PFSK-1 (cell line): ENCODE results near the gene EFNA2.

ENCODE experiments used
- FOXP2 ChIP-seq: optimal IDR thresholded peaks from 2 replicates; pipeline ENCODE3; 2011; ENCODE audit warnings: borderline replicate concordance, control low read depth, inconsistent platforms; ENCODE audit not compliant: insufficient read depth; ENCODE audit errors: extremely low read length, extremely low read depth
- POLR2AphosphoS5 ChIP-seq: IDR thresholded peaks from 2 replicates; pipeline ENCODE4 v1.6.1; 2012; ENCODE audit warnings: low read depth, mild to moderate bottlenecking, control low read depth, low read length, moderate library complexity
- REST ChIP-seq, 2 experiments: IDR thresholded peaks; 2 replicates each; pipeline versions ENCODE4 v1.6.1 to v1.8.0; 2011 to 2012; ENCODE audit warnings: low read depth in 2 of 2, low read length in 2 of 2, control low read depth in 1 of 2, inconsistent platforms in 1 of 2, mild to moderate bottlenecking in 1 of 2, moderate library complexity in 1 of 2; ENCODE audit not compliant: insufficient read depth in 1 of 2
- SIN3A ChIP-seq: IDR thresholded peaks from 2 replicates; pipeline ENCODE4 v1.6.1; 2012; ENCODE audit warnings: mild to moderate bottlenecking, low read length, moderate library complexity, borderline replicate concordance; ENCODE audit not compliant: insufficient read depth
- TAF1 ChIP-seq: IDR thresholded peaks from 2 replicates; pipeline ENCODE4 v1.6.1; 2012; ENCODE audit warnings: low read length, control low read depth, borderline replicate concordance; ENCODE audit not compliant: insufficient read depth

Gene EFNA2

GRCh38 chr19:1300744-1301490 is 15.2 kb downstream of the EFNA2 start:
- TF ChIP-seq SIN3A (no peak), FOXP2 (no peak)

DNA sequence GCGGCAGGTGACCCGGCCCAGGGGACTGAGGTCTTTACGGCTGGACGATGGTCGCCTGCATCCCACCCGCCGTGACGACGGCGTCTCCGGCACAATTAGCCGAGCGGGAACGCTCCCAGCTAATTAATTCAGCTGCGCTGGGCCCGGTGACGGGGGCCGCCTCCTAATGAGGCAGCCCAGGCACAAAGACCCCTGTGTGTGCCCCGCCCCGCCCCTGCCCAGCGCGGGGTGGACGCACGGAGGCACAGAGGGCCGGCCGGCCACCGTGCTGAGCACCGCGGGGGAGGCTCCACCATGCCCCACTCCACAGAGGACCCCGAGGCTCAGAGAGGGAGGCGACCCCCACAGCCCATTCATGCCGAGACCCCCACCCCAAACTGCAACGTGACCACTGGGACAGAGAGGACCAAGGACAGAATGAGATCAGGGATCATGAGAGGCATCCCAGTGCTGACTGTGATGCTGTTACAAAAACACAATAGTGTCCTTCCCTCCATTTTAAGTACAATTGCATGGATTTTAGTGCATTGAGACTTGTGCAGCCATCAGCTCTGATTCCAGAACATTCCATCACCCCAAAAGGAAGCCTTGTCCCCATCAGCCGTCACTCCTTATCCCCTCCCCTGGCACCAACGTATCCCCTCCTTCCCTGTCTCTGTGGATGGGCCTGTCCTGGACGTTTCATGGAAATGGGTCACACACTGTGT is 17.0 kb downstream of the EFNA2 start:
- TF ChIP-seq FOXP2 (no peak), SIN3A (no peak), REST (IDR thresholded peaks at IDR 0.05; ENCODE audit: insufficient read depth in 1 of 2, low read depth in 2 of 2, low read length in 2 of 2) (no peak), TAF1 (no peak), POLR2AphosphoS5 (no peak)

DNA sequence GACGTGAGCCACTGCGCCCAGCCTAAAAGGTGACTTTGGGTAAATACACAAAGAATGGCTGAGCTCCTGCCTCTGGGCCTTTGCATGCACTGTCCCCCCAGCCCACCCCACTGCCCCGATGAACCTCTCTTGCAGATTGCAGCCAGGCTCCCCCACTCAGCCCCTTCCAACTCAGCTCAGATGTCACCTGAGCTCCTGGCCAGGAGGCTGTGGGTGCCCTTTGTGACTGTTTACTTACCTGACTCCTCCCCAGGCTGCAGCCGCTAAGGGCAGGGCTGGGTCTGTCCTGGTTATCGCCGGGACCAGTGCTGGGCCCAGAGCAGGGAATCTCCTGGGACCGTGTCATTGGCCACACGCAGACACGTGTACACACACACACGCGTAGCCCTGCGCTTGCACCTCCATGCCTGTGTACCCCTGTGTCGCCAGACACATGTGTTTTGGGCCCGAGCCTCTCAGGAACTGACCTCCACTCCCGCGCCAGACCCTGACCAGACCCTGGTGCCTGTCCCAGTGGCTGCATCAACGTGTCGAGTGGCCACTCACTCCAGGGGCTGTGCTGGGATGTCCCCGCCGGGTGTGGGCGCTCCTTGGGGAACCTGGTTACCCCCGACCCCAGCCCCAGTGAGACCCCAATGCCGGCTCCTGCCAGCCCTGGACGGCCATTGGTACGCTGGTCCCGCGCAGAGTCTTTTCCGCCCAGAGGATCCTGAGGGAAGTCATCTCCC is 18.7 kb downstream of the EFNA2 start:
- TF ChIP-seq POLR2AphosphoS5 (no peak), FOXP2 (no peak), SIN3A (no peak), REST (IDR thresholded peaks at IDR 0.05; ENCODE audit: insufficient read depth in 1 of 2, low read depth in 2 of 2, low read length in 2 of 2) (no peak), TAF1 (no peak)

DNA sequence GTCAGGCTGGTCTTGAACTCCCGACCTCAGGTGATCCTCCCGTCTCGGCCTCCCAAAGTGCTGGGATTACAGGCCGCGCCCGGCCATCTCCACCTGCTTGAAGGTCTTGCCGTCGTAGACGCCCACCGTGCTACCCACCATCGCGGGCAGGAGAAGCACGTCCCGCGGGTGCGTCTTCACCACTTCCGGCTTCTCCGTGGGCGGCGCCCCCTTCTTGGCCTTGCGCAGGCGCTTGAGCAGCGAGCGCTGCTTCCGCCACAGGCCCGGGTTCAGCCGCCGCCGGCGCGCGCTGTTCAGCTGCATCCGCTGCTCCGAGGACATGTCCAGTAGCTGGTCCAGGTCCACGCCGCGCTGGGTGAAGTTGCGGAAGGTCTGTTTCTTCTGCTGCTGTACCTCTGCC is 21.6 kb downstream of the EFNA2 start:
- TF ChIP-seq FOXP2 (no peak), SIN3A (no peak)

- TF ChIP-seq POLR2AphosphoS5 (no peak), REST (IDR thresholded peaks at IDR 0.05; ENCODE audit: insufficient read depth in 1 of 2, low read depth in 2 of 2, low read length in 2 of 2) (no peak), TAF1 (no peak), FOXP2 (no peak), SIN3A (no peak)
These were observed 22.2 kb downstream of the EFNA2 start for GRCh38 chr19:1307755-1308303.
